ENCODE results near the gene ARRB1.

ARRB1 gene

DNA sequence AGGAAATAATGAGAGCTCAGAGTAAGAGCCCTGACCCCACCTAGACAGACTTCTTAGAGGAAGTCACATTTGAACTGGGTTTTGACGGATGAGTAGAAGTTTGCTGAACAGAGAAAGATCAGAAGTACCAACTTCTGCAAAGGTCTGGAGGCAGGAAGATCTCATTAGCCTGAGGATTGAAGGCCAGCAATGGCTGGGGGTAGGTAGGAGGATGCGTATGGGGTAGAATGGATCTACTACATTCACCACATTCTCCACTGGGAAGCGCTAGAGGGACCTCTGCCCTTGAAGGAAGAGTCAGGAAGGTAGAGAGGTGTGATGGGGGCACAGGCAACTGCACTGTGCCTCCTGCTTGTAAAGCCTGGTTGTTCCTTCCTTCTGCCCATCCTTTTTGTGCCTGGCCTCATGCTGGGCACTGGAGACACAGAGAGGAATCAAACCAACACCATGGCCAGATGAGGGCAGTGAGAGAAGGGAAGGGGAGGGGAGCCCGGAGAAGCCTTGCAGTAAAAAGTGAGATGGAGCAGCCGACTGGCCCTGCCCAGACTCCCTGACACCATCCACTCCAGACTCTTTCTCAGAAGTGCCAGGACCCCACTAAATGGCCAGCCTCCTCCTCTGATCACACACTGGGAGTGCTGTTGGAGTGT, 106.0 kb downstream of the ARRB1 start:
- H3K23ac ChIP-seq (ENCODE audit: low read length): no peak overlapping the region
- no peak overlapping the region for H3K9ac ChIP-seq (ENCODE audit: low read length)
- H2BK120ac ChIP-seq (ENCODE audit: insufficient read depth, low read length, poor library complexity): no peak overlapping the region
- H2AFZ ChIP-seq (ENCODE audit: insufficient read depth, low read length, poor library complexity): no peak overlapping the region
- no peak overlapping the region for H3K4me2 ChIP-seq (ENCODE audit: low read length)
- no peak overlapping the region for H4K12ac ChIP-seq (ENCODE audit: low read depth, low read length)
- peaks cover 5 to 9% of the 10 kb centered on the region in 2 experiments for H3K4me1 ChIP-seq (ENCODE audit: control insufficient read depth in 1 of 2, insufficient read depth in 2 of 2, low read length in 2 of 2)
- peaks cover 11% of the 10 kb centered on the region for H3K9me3 ChIP-seq (ENCODE audit: insufficient read depth, low read depth, low read length)
- no peak overlapping the region for H3K18ac ChIP-seq (ENCODE audit: low read length)
- no peak overlapping the region for H3K4me3 ChIP-seq (ENCODE audit: low read depth, low read length)
- no peaks in the 10 kb centered on the region for H3K36me3 ChIP-seq (ENCODE audit: control insufficient read depth in 1 of 2, insufficient read depth in 2 of 2, low read length in 2 of 2)
- H3K79me2 ChIP-seq (ENCODE audit: control insufficient read depth, insufficient read depth, low read length, poor library complexity): no peaks in the 10 kb centered on the region
- H3K14ac ChIP-seq (ENCODE audit: low read length): no peak overlapping the region
- no peaks in the 10 kb centered on the region for H3K79me1 ChIP-seq (ENCODE audit: low read length)
- peak in 1 of 2 donors; percentile 21 for DNase-seq
- H2BK5ac ChIP-seq (ENCODE audit: low read depth, low read length, poor library complexity): no peak overlapping the region
- no peak overlapping the region for H2BK12ac ChIP-seq (ENCODE audit: low read length)
- no CpG with 5 or more reads among the region's 5 CpGs for WGBS (ENCODE audit: extremely low coverage, insufficient coverage, insufficient read length)
- H3K27me3 ChIP-seq (ENCODE audit: insufficient read depth, low read length): peaks cover 24% of the 10 kb centered on the region
- no peak overlapping the region for H4K91ac ChIP-seq (ENCODE audit: low read depth, low read length)
- no peak overlapping the region for H2AK5ac ChIP-seq (ENCODE audit: low read length)
- H3K27ac ChIP-seq (ENCODE audit: low read depth, low read length): no peak overlapping the region
- no peak overlapping the region for H4K8ac ChIP-seq (ENCODE audit: low read depth, low read length)
- no peak overlapping the region for H3K4ac ChIP-seq (ENCODE audit: low read depth, low read length)

GRCh38 chr11:75244052-75244814, 107.2 kb downstream of the ARRB1 start:
- Histone ChIP-seq H3K4me1 (ENCODE audit: control insufficient read depth in 1 of 2, insufficient read depth in 2 of 2, low read length in 2 of 2) (peaks cover 5 to 9% of the 10 kb centered on the region in 2 experiments), H2AK5ac (ENCODE audit: low read length) (no peak overlapping the region), H3K9me3 (ENCODE audit: insufficient read depth, low read depth, low read length) (peaks cover 11% of the 10 kb centered on the region), H3K14ac (ENCODE audit: low read length) (no peak overlapping the region), H2BK5ac (ENCODE audit: low read depth, low read length, poor library complexity) (no peak overlapping the region), H4K8ac (ENCODE audit: low read depth, low read length) (no peak overlapping the region), H3K23ac (ENCODE audit: low read length) (no peak overlapping the region), H3K79me1 (ENCODE audit: low read length) (no peaks in the 10 kb centered on the region), H3K4me3 (ENCODE audit: low read depth, low read length) (no peak overlapping the region), H3K27me3 (ENCODE audit: insufficient read depth, low read length) (peaks cover 36% of the 10 kb centered on the region), H2BK120ac (ENCODE audit: insufficient read depth, low read length, poor library complexity) (no peak overlapping the region), H3K27ac (ENCODE audit: low read depth, low read length) (no peak overlapping the region), H3K4ac (ENCODE audit: low read depth, low read length) (no peak overlapping the region), H4K91ac (ENCODE audit: low read depth, low read length) (no peak overlapping the region), H3K79me2 (ENCODE audit: control insufficient read depth, insufficient read depth, low read length, poor library complexity) (no peaks in the 10 kb centered on the region), H3K18ac (ENCODE audit: low read length) (no peak overlapping the region), H2AFZ (ENCODE audit: insufficient read depth, low read length, poor library complexity) (no peak overlapping the region), H3K4me2 (ENCODE audit: low read length) (no peak overlapping the region), H2BK12ac (ENCODE audit: low read length) (no peak overlapping the region), H3K9ac (ENCODE audit: low read length) (no peak overlapping the region), H4K12ac (ENCODE audit: low read depth, low read length) (no peak overlapping the region), H3K36me3 (ENCODE audit: control insufficient read depth in 1 of 2, insufficient read depth in 2 of 2, low read length in 2 of 2) (no peaks in the 10 kb centered on the region)
- WGBS (ENCODE audit: extremely low coverage, insufficient coverage, insufficient read length): no CpG with 5 or more reads among the region's 10 CpGs
- DNase-seq: no peak

DNA sequence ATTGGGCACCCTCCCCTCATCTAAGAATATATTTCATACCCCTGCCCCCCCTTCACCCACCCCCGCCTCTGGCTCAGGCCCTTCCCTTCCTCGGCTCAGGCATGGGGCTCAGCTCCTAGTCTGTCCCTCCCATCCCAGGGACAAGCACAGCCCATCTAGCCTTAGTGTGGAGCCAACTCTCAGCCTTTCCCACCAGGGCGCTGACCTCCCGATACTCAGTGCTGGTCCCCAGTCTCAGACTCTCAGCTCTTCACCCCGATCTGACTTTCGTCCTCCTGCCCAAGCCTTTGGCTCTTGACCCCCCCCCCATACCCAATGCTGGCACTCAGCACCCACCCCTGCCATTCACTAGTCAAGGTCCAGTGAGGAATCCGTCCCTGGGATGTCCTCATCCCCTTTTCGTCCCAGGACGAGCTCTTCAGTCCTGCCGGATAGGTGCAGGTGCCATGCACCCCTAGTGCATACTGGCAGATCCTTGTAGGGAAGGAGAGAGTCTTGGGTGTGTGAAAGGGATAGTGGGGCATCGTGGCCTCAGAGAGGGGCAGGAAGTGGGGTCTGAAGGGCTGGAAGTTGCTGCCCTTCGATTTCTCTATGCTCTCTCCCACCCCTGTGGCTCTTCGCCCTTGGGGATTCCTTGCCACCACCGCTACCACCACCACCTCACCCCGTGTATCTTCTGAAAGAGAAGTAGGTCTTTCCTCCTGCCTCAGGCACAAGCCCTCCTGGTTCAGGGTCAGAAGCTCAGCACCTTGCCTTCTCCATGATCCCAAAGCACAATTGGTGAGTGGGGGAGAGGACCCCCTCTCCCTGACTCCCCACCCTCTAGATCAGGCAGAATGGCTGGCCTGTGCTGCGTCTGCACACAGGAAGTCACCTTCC, 108.5 kb downstream of the ARRB1 start:
- Histone ChIP-seq H4K91ac (ENCODE audit: low read depth, low read length) (no peak overlapping the region), H3K4me1 (ENCODE audit: control insufficient read depth in 1 of 2, insufficient read depth in 2 of 2, low read length in 2 of 2) (peaks cover 5 to 9% of the 10 kb centered on the region in 2 experiments), H2AK5ac (ENCODE audit: low read length) (no peak overlapping the region), H3K23ac (ENCODE audit: low read length) (no peak overlapping the region), H3K18ac (ENCODE audit: low read length) (no peak overlapping the region), H3K9ac (ENCODE audit: low read length) (no peak overlapping the region), H2BK12ac (ENCODE audit: low read length) (no peak overlapping the region), H2AFZ (ENCODE audit: insufficient read depth, low read length, poor library complexity) (no peak overlapping the region), H3K4me3 (ENCODE audit: low read depth, low read length) (no peak overlapping the region), H3K4ac (ENCODE audit: low read depth, low read length) (no peak overlapping the region), H3K4me2 (ENCODE audit: low read length) (no peak overlapping the region), H3K27ac (ENCODE audit: low read depth, low read length) (no peak overlapping the region), H3K27me3 (ENCODE audit: insufficient read depth, low read length) (peaks cover 37% of the 10 kb centered on the region), H4K8ac (ENCODE audit: low read depth, low read length) (no peak overlapping the region), H2BK120ac (ENCODE audit: insufficient read depth, low read length, poor library complexity) (no peak overlapping the region), H3K14ac (ENCODE audit: low read length) (no peak overlapping the region), H2BK5ac (ENCODE audit: low read depth, low read length, poor library complexity) (no peak overlapping the region), H4K12ac (ENCODE audit: low read depth, low read length) (no peak overlapping the region), H3K9me3 (ENCODE audit: insufficient read depth, low read depth, low read length) (peaks cover 11% of the 10 kb centered on the region), H3K79me1 (ENCODE audit: low read length) (no peaks in the 10 kb centered on the region), H3K79me2 (ENCODE audit: control insufficient read depth, insufficient read depth, low read length, poor library complexity) (no peaks in the 10 kb centered on the region), H3K36me3 (ENCODE audit: control insufficient read depth in 1 of 2, insufficient read depth in 2 of 2, low read length in 2 of 2) (no peaks in the 10 kb centered on the region)
- WGBS (ENCODE audit: extremely low coverage, insufficient coverage, insufficient read length): no CpG with 5 or more reads among the region's 16 CpGs
- DNase-seq: no peak

DNA sequence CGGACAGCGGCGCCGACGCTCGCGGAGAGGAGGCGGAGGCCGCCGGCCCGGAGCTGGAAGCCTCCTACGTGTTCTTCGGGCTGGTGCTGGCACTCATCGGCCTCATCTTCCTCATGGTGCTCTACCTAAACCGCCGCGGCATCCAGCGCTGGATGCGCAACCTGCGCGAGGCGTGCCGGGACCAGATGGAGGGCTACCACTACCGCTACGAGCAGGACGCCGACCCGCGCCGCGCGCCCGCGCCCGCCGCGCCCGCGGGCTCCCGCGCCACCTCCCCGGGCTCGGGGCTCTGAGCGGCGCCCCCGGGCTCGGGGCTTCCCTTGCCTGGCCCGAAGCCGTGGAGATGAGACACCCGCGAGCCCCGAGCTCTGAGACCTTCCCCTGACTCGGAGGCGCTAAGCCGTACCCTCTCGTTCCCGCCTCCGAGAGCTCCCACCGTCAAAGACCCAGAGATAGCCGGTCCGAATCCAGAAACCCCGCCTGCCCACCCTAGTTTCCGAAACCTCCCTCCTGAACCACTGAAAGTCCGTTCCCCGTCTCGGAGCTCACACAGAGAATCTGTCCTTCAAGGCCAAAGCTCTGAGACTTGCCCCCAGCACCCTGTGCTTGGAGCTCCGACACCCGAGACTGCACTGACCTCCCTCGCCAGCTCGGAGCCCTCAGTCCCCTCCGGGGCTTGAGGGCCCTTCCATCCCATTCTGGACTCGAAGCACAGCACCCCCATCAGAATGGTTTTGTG, 109.4 kb downstream of the ARRB1 start:
- H3K27me3 ChIP-seq (ENCODE audit: insufficient read depth, low read length): peaks cover 37% of the 10 kb centered on the region
- peak overlapping the region; percentile 18 for H3K23ac ChIP-seq (ENCODE audit: low read length)
- H3K18ac ChIP-seq (ENCODE audit: low read length): no peak overlapping the region
- no peak overlapping the region for H2BK5ac ChIP-seq (ENCODE audit: low read depth, low read length, poor library complexity)
- H3K9me3 ChIP-seq (ENCODE audit: insufficient read depth, low read depth, low read length): peaks cover 11% of the 10 kb centered on the region
- H3K79me1 ChIP-seq (ENCODE audit: low read length): no peaks in the 10 kb centered on the region
- no peak for DNase-seq
- peak overlapping the region; percentile 63 for H2AFZ ChIP-seq (ENCODE audit: insufficient read depth, low read length, poor library complexity)
- no peaks in the 10 kb centered on the region for H3K36me3 ChIP-seq (ENCODE audit: control insufficient read depth in 1 of 2, insufficient read depth in 2 of 2, low read length in 2 of 2)
- no peak overlapping the region for H2BK120ac ChIP-seq (ENCODE audit: insufficient read depth, low read length, poor library complexity)
- H2AK5ac ChIP-seq (ENCODE audit: low read length): no peak overlapping the region
- no peak overlapping the region for H4K12ac ChIP-seq (ENCODE audit: low read depth, low read length)
- H3K4ac ChIP-seq (ENCODE audit: low read depth, low read length): no peak overlapping the region
- H3K14ac ChIP-seq (ENCODE audit: low read length): no peak overlapping the region
- no peak overlapping the region for H3K9ac ChIP-seq (ENCODE audit: low read length)
- no CpG with 5 or more reads among the region's 72 CpGs for WGBS (ENCODE audit: extremely low coverage, insufficient coverage, insufficient read length)
- peak overlapping the region; percentile 69 for H3K4me3 ChIP-seq (ENCODE audit: low read depth, low read length)
- H4K91ac ChIP-seq (ENCODE audit: low read depth, low read length): no peak overlapping the region
- peak overlapping the region; percentile 97 for H3K4me2 ChIP-seq (ENCODE audit: low read length)
- H2BK12ac ChIP-seq (ENCODE audit: low read length): no peak overlapping the region
- H3K79me2 ChIP-seq (ENCODE audit: control insufficient read depth, insufficient read depth, low read length, poor library complexity): no peaks in the 10 kb centered on the region
- peaks cover 5 to 9% of the 10 kb centered on the region in 2 experiments for H3K4me1 ChIP-seq (ENCODE audit: control insufficient read depth in 1 of 2, insufficient read depth in 2 of 2, low read length in 2 of 2)
- no peak overlapping the region for H3K27ac ChIP-seq (ENCODE audit: low read depth, low read length)
- peak overlapping the region; percentile 44 for H4K8ac ChIP-seq (ENCODE audit: low read depth, low read length)
